ENCODE measurements around the gene EQTN.
A peak's percentile ranks its signal among the peaks of the same experiment; 100 is the strongest.

Gene EQTN

DNA sequence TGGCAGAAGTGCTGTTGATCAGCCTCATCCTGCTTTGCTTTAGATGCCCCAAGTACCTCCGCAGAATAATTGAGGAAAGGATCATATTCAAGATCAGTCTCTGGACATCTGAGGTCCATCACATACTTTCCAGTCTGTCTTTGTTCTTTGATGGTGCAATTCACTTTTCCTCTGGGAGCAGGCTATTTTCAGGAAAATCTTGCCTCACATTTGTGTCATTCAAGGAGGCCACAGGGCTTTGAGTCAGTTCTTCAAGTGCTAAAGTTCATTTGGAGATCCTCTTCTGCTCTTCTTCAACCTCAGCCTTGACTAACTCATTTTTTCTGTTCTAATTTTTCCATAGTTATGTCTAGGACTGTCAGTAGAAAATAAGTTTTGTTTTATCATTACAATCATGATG is 18.6 kb downstream of the EQTN start:
- TF ChIP-seq CSDC2 (CRISPR knock-in tag; IDR thresholded peaks at IDR 0.05) (no peak), PPARA (CRISPR knock-in tag; IDR thresholded peaks at IDR 0.05; ENCODE audit: borderline replicate concordance) (no peak), TCF4 (CRISPR knock-in tag; IDR thresholded peaks at IDR 0.05; ENCODE audit: borderline replicate concordance) (no peak), ZFP3 (CRISPR knock-in tag; IDR thresholded peaks at IDR 0.05) (no peak)
- no peak for ATAC-seq

DNA sequence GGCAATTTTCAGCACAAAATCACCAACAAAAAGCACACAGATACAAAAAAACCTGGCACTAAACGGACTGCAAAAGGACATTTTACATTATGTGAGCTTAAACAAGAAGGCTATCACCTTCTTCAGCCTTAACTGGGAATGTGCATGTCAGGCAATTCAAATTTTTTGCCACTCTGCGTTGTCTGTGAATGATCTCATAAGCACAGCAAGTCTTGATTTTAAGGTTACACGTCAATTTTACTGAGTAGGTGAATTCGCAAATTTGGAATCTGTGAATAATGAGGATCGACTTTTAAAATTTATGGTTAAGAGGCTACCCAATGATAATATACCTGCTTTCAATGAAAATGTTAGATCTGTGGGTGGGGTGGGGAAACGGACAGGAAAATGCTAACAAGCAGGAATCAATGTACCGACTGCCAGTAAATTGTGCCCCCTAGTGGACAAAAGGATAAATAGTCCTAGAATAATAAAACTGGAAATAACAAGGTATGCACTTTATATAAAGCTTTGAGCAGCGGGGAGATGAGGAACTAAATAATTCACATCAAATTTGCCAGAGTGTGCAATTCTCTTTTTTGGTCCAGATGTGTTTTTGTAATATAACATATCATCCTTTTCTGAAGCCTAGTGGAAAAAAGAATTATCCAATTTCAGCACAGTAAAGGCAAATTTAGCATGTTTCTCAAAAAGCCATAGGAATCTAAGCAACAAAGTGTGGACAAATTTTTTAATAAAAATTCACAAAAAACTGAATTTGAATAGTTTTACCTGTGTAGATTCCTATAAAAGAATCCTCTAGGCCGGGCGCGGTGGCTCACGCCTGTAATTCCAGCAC is 20.5 kb downstream of the EQTN start:
- TF ChIP-seq SNAI2 (CRISPR knock-in tag; IDR thresholded peaks at IDR 0.05) (no peak), ESRRG (CRISPR knock-in tag; IDR thresholded peaks at IDR 0.05) (no peak), PPARA (CRISPR knock-in tag; IDR thresholded peaks at IDR 0.05; ENCODE audit: borderline replicate concordance) (no peak), OSR1 (CRISPR knock-in tag; IDR thresholded peaks at IDR 0.05) (no peak), CSDC2 (CRISPR knock-in tag; IDR thresholded peaks at IDR 0.05) (no peak), GLIS3 (CRISPR knock-in tag; IDR thresholded peaks at IDR 0.05) (no peak), ZC3H10 (CRISPR knock-in tag; IDR thresholded peaks at IDR 0.05) (no peak)
- TF ChIP-seq, protein P1, sequence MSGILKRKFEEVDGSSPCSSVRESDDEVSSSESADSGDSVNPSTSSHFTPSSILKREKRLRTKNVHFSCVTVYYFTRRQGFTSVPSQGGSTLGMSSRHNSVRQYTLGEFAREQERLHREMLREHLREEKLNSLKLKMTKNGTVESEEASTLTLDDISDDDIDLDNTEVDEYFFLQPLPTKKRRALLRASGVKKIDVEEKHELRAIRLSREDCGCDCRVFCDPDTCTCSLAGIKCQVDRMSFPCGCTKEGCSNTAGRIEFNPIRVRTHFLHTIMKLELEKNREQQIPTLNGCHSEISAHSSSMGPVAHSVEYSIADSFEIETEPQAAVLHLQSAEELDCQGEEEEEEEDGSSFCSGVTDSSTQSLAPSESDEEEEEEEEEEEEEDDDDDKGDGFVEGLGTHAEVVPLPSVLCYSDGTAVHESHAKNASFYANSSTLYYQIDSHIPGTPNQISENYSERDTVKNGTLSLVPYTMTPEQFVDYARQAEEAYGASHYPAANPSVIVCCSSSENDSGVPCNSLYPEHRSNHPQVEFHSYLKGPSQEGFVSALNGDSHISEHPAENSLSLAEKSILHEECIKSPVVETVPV (CRISPR knock-in tag; IDR thresholded peaks at IDR 0.05), result no peak
- TF ChIP-seq, protein P2, sequence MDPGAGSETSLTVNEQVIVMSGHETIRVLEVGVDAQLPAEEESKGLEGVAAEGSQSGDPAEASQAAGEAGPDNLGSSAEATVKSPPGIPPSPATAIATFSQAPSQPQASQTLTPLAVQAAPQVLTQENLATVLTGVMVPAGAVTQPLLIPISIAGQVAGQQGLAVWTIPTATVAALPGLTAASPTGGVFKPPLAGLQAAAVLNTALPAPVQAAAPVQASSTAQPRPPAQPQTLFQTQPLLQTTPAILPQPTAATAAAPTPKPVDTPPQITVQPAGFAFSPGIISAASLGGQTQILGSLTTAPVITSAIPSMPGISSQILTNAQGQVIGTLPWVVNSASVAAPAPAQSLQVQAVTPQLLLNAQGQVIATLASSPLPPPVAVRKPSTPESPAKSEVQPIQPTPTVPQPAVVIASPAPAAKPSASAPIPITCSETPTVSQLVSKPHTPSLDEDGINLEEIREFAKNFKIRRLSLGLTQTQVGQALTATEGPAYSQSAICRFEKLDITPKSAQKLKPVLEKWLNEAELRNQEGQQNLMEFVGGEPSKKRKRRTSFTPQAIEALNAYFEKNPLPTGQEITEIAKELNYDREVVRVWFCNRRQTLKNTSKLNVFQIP (CRISPR knock-in tag; IDR thresholded peaks at IDR 0.05; ENCODE audit: borderline replicate concordance, low read depth), result no peak
- TF ChIP-seq, protein P3, sequence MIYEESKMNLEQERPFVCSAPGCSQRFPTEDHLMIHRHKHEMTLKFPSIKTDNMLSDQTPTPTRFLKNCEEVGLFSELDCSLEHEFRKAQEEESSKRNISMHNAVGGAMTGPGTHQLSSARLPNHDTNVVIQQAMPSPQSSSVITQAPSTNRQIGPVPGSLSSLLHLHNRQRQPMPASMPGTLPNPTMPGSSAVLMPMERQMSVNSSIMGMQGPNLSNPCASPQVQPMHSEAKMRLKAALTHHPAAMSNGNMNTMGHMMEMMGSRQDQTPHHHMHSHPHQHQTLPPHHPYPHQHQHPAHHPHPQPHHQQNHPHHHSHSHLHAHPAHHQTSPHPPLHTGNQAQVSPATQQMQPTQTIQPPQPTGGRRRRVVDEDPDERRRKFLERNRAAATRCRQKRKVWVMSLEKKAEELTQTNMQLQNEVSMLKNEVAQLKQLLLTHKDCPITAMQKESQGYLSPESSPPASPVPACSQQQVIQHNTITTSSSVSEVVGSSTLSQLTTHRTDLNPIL (CRISPR knock-in tag; IDR thresholded peaks at IDR 0.05; ENCODE audit: low read depth), result no peak

DNA sequence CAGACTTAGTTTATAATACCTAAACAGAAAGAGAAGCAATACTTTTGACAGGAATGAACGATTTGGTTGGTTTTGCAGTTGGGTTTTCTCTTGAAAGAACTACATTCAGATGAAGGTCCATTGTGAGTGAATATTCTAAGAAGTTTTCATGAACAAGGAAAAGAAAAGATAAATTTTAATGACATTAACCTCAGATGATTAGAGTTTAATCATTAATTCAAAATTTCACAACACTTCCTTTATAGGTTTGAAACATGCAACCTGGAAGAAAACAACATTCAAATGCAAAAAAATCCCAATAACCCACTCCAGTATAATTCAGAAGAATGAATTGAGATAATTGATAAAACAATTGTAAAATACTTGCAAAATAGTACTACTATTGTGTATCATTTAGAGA is 23.8 kb downstream of the EQTN start:
- TF ChIP-seq RARB (CRISPR knock-in tag; IDR thresholded peaks at IDR 0.05), result no peak
- TF ChIP-seq ZNF70 (CRISPR knock-in tag; IDR thresholded peaks at IDR 0.05), result no peak
- TF ChIP-seq ZFP3 (CRISPR knock-in tag; IDR thresholded peaks at IDR 0.05), result no peak
- no peak for TF ChIP-seq TOX (CRISPR knock-in tag; IDR thresholded peaks at IDR 0.05; ENCODE audit: borderline replicate concordance)
- no peak for TF ChIP-seq SNAI2 (CRISPR knock-in tag; IDR thresholded peaks at IDR 0.05)
- no peak for TF ChIP-seq ARNTL (CRISPR knock-in tag; IDR thresholded peaks at IDR 0.05; ENCODE audit: borderline replicate concordance, low read depth)
- TF ChIP-seq BACH2 (CRISPR knock-in tag; IDR thresholded peaks at IDR 0.05; ENCODE audit: borderline replicate concordance), result no peak
- TF ChIP-seq, protein P2 (CRISPR knock-in tag; IDR thresholded peaks at IDR 0.05; ENCODE audit: borderline replicate concordance, low read depth), result no peak
- no peak for TF ChIP-seq ZFP30 (CRISPR knock-in tag; IDR thresholded peaks at IDR 0.05)
- TF ChIP-seq, protein P4, sequence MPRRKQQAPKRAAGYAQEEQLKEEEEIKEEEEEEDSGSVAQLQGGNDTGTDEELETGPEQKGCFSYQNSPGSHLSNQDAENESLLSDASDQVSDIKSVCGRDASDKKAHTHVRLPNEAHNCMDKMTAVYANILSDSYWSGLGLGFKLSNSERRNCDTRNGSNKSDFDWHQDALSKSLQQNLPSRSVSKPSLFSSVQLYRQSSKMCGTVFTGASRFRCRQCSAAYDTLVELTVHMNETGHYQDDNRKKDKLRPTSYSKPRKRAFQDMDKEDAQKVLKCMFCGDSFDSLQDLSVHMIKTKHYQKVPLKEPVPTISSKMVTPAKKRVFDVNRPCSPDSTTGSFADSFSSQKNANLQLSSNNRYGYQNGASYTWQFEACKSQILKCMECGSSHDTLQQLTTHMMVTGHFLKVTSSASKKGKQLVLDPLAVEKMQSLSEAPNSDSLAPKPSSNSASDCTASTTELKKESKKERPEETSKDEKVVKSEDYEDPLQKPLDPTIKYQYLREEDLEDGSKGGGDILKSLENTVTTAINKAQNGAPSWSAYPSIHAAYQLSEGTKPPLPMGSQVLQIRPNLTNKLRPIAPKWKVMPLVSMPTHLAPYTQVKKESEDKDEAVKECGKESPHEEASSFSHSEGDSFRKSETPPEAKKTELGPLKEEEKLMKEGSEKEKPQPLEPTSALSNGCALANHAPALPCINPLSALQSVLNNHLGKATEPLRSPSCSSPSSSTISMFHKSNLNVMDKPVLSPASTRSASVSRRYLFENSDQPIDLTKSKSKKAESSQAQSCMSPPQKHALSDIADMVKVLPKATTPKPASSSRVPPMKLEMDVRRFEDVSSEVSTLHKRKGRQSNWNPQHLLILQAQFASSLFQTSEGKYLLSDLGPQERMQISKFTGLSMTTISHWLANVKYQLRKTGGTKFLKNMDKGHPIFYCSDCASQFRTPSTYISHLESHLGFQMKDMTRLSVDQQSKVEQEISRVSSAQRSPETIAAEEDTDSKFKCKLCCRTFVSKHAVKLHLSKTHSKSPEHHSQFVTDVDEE (CRISPR knock-in tag; IDR thresholded peaks at IDR 0.05), result no peak
- TF ChIP-seq GLIS3 (CRISPR knock-in tag; IDR thresholded peaks at IDR 0.05), result no peak
- TF ChIP-seq ZC3H10 (CRISPR knock-in tag; IDR thresholded peaks at IDR 0.05), result no peak
- TF ChIP-seq, protein P3 (CRISPR knock-in tag; IDR thresholded peaks at IDR 0.05; ENCODE audit: low read depth), result no peak
- TF ChIP-seq OSR1 (CRISPR knock-in tag; IDR thresholded peaks at IDR 0.05), result no peak
- TF ChIP-seq TCF4 (CRISPR knock-in tag; IDR thresholded peaks at IDR 0.05; ENCODE audit: borderline replicate concordance), result no peak
- TF ChIP-seq PPARA (CRISPR knock-in tag; IDR thresholded peaks at IDR 0.05; ENCODE audit: borderline replicate concordance), result no peak
- no peak for TF ChIP-seq ZNF8 (CRISPR knock-in tag; IDR thresholded peaks at IDR 0.05)
- no peak for TF ChIP-seq ESRRG (CRISPR knock-in tag; IDR thresholded peaks at IDR 0.05)
- TF ChIP-seq, protein P1 (CRISPR knock-in tag; IDR thresholded peaks at IDR 0.05), result no peak
- TF ChIP-seq, protein P5, sequence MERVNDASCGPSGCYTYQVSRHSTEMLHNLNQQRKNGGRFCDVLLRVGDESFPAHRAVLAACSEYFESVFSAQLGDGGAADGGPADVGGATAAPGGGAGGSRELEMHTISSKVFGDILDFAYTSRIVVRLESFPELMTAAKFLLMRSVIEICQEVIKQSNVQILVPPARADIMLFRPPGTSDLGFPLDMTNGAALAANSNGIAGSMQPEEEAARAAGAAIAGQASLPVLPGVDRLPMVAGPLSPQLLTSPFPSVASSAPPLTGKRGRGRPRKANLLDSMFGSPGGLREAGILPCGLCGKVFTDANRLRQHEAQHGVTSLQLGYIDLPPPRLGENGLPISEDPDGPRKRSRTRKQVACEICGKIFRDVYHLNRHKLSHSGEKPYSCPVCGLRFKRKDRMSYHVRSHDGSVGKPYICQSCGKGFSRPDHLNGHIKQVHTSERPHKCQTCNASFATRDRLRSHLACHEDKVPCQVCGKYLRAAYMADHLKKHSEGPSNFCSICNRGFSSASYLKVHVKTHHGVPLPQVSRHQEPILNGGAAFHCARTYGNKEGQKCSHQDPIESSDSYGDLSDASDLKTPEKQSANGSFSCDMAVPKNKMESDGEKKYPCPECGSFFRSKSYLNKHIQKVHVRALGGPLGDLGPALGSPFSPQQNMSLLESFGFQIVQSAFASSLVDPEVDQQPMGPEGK (CRISPR knock-in tag; IDR thresholded peaks at IDR 0.05; ENCODE audit: borderline replicate concordance), result no peak
- no peak for ATAC-seq

More for the DNA sequence above, 20.5 kb downstream of the EQTN start:
- ATAC-seq, result peak; percentile 89

All from SK-N-SH treated with all-trans-retinoic acid at 6 μM for 48 hours (cell line).